NCI-H187 treated with DMSO at 0.1 percent for 48 hours (cell line): Measurements from ENCODE around the gene ZNF692.

Experiments
- DNase-seq: peaks from one replicate; lab custom pipeline; 2025; lab: John Stamatoyannopoulos, UW

The ZNF692 gene

DNA sequence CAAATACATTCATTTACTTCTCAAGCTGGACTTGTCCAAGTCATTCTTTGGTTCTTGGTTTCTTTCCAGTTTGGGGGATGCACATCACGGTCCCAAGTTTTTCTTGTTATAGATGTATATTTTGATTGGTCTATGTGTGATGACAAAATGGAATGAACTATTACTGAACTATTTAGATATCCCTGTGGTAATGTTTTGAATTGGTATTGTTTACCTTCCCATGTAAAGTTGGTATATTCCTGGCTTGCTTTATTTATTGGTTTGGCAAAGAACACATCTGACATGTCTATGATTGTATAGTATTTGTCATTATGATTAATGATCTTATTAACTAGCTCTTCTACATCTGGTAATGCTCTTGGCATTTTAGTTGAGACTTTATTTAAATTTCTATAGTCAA is 22.4 kb upstream of the ZNF692 start:
- no peak for DNase-seq

DNA sequence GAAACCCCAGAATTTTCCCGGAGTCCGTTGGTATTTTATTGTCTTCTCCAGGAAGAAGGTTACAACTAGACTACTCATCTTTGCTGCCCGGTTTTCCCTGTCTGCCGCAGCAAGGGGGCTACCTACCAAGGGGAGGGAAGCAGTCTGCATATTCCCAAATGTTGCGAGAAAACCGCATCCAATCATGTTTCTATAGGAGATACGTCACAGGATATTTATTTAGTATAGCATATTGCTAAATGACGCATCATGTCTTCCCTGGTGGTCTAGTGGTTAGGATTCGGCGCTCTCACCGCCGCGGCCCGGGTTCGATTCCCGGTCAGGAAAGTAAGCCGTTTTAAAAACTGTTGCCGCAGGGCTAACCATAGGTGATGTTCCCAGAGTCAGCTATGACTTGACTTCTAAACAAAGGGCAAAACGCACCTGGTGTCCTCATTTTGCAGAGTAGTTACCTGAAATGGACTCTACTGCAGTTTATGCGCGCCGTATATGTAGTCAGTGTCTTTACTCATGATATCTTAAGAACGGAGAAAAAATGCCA is 15.2 kb upstream of the ZNF692 start:
- no peak for DNase-seq

DNA sequence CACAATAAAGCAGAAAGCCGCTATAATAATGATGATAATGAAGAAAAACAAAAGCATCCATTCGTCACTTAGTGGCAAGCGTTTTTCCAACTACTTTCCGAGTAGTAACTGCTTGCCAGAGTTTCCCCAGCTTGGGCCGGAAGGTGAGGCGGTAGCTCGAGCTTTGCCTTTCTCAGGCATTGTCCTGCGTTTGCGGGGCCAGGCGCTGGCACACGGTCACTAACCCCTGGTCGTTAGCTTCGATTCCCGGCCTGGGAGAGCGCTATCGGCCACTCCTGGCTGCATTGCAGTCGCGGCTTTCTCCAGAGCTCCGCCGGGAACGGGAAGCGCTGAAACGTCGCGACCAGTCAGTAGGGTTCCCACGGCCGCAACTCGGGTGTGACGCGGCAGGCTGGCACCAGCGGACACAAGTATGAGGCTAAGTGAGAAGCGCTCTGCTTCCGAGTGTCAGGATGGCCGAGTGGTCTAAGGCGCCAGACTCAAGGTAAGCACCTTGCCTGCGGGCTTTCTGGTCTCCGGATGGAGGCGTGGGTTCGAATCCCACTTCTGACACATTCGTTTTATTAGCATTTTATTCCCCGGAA is 14.6 kb upstream of the ZNF692 start:
- peak; percentile 45 for DNase-seq

GRCh38 chr1:248872752-248873408 is 14.0 kb upstream of the ZNF692 start:
- DNase-seq: no peak

DNA sequence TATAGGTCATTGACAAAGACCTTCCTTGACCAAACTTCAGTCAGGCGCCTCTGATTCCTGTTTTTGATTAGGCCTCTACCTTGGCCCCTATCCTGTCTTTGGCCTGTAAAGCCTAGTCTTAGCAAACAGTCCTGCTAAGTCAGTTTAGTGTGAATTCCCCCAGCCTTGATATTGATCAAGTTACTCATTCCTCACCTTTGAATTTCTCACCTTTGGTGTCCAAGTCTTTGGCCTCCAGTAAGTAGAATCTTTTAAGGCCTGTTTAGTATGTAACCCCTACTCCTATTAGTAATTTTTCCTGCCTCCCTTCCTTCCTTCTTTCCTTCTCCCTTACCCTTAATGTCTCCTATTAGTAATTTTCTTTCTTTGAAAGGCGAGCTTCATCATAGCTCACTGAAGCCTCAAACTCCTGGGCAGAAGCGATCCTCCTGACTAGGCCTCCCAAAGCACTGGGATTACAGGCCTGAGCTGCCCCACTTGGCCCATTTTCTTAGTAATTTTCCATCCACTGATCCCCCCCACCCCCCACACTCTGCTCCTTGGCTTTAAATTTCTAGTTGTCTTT is 13.0 kb upstream of the ZNF692 start:
- DNase-seq: no peak

GRCh38 chr1:248862998-248863881 is 4.4 kb upstream of the ZNF692 start:
- DNase-seq: no peak

DNA sequence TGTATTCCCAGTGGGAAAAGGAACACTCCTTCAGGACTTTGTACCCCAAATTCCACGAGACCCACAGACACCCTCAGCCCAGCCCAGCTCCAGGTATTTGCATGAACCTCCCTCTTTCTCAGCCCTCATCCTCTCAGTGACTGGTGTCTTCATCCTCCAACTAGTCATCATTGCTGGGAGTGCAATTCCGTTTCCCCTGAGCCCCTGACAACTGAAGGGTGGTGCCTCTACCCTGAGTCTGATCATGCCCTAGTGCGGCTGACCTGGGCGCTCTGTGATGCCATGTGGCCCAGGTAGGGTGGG is 3.8 kb upstream of the ZNF692 start:
- no peak for DNase-seq

GRCh38 chr1:248861616-248862015 is 2.7 kb upstream of the ZNF692 start:
- no peak for DNase-seq

DNA sequence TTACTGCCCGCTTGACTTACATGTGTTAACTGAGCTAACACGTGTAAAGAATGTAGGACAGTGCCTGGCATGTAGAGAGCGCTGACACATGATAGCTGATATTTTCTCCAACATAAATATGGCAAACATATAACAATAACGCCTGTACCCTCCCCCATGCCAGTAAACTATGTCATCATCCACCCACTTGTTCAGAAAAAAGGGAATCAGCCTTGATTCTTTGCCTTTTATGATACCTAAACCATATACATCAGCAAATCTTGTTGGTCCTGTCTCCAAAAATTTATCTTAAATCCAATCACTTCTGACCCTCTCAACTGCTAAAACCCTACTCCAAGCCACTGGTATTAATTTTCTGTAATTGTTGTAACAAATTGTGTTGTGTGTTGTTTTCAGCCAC is 1.1 kb upstream of the ZNF692 start:
- no peak for DNase-seq

DNA sequence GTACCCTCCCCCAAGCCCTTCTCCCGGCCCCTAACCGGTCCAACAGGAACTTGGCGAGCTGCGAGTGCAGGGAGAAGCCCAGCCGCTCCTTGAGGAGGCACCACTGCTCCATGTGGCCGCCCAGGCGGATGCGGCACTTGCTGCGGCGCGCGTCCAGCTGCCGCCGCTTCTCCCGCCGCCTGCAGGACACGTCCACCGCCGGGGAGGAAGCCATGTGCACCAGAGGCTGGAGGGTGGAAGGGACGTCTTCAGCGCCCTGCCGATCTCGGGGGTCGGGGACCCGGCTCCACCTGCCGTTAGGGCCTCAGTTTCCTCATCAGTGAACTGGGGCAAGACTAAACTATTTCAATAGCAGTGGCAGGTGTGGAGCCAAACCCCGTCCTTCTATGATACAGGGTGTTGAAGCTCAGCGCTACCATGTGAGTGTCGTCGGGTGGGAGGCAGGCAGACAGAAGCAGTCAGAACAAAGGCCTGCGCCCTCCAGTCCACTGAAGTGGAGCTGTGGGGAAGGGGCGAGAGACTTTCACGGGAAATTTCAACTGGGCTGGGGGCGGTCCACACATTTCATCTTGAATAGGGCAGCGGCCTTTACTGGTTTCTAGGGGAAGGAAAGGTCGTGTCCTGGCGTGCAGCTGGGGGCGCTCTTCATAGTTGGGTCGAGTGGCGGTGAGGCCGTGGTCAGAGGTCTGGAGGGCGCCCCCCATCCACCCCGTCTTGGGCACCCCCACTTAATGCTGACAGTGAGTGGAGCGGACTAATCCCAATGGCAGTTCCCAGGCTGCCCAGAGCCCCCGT is 592 bp downstream of the ZNF692 start:
- DNase-seq: no peak

DNA sequence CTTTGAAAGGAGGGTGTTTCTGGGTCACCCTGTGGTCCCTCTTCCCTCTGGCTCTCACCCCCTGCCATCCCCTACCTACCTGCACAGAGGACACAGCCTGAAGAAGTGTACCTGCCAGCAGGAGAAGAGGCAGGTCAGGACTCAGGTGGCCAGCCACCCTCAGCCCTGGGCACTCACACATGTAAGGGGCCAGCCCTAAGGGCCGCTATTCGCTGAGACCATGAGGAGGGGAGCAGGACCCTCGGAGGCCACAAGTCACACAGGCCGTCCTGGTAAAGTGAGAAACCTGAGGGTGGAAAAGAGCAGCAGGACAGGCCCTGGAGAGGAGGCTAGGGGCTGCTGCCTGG is 1.2 kb downstream of the ZNF692 start:
- DNase-seq: no peak

- DNase-seq: no peak
Observed at GRCh38 chr1:248857201-248857600, 1.7 kb downstream of the ZNF692 start.

- DNase-seq: no peak
Observed at GRCh38 chr1:248856176-248856575, 2.7 kb downstream of the ZNF692 start.

GRCh38 chr1:248855580-248855979 is 3.3 kb downstream of the ZNF692 start:
- DNase-seq: no peak

DNA sequence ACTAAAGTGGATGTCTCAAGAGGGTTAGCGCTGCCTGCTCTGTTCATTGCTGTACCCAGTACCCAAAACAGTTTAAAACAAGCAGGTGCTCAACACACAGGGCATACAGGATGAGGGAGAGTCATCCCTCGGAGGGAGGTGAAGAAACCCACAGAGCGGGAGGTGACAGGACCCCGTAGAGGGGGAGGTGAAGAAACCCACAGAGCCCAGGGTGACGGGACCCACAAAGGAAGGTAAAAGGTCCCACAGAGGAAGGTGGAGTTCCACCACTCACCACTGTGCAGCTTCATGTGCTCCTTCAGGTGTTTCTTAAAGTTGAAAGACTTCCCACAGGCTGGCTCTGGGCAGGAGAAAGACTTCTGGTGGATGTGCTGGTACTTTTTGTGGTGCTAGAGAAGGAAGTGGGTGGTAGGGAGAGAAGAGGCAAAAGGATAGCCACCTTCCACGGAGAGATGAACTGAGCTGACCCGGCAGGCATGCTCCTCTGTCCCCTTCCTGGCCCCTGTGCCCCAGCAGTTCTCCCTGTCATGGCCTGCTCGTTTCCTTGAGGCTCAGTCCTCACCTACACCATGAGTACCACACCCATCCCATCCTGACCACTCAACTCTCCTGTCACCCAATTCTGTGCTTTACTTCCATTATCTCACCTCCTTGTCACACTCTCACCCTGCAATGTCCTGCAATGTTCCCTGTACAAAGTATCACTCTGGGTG is 5.1 kb downstream of the ZNF692 start:
- DNase-seq: no peak

DNA sequence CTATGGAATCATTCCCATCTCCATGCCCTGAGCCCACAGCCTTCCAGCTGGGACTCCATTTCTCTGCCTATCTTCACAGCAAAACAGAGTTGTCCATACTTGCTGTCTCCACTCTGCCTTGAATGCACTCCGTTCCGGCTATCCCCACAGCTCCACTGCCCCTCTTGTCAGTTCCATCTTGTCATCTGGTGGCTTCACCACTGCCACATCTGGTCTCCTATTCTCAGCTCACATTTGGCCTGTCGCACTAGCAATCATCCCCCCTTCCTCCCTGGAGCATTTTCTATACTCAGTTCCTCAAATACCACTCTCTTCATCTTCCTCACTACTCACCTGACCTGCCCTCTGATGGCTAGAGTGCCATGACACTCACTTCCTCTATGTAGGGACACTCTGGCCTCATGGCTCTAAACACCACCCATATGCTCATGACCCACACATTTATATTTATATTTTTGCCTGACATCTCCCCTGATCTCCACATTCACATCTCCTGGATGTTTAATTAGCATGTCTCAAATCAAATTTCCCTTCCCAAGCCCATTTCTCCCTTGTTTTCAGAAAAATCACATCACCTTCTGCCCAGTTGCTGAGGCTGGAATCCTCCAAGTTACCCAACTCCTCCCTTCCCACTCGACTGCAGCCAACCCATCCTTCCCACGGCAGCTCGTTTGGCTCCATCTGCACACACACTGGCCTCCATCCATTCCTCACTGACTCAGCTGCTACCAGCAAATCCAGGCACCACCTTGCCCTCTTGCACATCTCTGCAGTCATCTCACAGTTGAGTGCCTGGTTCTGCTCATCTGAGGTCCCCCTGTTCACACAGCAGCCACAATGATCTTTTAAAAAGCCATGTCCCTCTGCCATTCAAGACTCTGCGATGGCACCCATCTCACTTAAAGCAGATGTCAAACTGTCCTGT is 6.1 kb downstream of the ZNF692 start:
- DNase-seq: no peak

- DNase-seq: no peak
Observed at GRCh38 chr1:248851390-248851789, 7.5 kb downstream of the ZNF692 start.

- DNase-seq: no peak
Observed at GRCh38 chr1:248850536-248851251, 8.2 kb downstream of the ZNF692 start.

GRCh38 chr1:248850124-248850523 is 8.8 kb downstream of the ZNF692 start:
- DNase-seq: no peak

DNA sequence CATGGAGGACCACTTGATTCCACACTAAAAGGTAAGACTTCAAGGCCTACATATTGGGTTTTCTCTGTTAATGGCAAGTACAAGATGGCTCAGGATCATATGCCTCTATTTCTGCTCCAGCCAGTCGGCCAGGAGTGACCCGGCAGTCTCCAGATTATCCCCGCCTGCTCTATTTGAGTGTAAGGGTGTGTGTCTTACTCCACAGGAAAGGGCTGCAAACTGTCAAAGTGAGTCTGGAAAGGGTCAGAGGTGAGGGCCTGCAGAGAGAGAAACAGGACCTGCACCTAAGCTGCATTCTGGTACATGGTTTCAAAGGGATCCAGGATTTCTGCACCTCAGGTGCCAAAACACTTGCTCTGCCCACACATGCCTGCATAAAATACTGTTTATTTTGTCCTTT is 9.2 kb downstream of the ZNF692 start:
- DNase-seq: no peak
